Subcutaneous abdominal adipose tissue (tissue), 5 donors: ENCODE results near the gene CEP57.

Experiments
- H3K27ac ChIP-seq: one replicate; pipeline ENCODE4 v1.7.0; 2013; ENCODE audit warnings: low read depth, mild to moderate bottlenecking, inconsistent platforms, low read length, moderate library complexity
- H3K27me3 ChIP-seq, 5 donors: one replicate each; pipeline ENCODE4 v1.7.0; 2013; ENCODE audit warnings: low read length in 5 of 5, inconsistent platforms in 1 of 5; ENCODE audit not compliant: control insufficient read depth in 5 of 5, insufficient read depth in 4 of 5
- H3K36me3 ChIP-seq, 5 donors: one replicate each; pipeline ENCODE4 v1.7.0; 2013; ENCODE audit warnings: low read length in 5 of 5; ENCODE audit not compliant: control insufficient read depth in 5 of 5, insufficient read depth in 5 of 5
- H3K4me1 ChIP-seq, 5 donors: one replicate each; pipeline ENCODE4 v1.7.0; 2013; ENCODE audit warnings: low read length in 5 of 5, mild to moderate bottlenecking in 3 of 5, moderate library complexity in 1 of 5; ENCODE audit not compliant: control insufficient read depth in 5 of 5, insufficient read depth in 5 of 5
- H3K4me3 ChIP-seq, 5 donors: one replicate each; pipeline ENCODE4 v1.7.0; 2013; ENCODE audit warnings: low read length in 5 of 5, low read depth in 1 of 5
- H3K9ac ChIP-seq, 5 donors: one replicate each; pipeline ENCODE4 v1.7.0; 2013; ENCODE audit warnings: low read length in 5 of 5, mild to moderate bottlenecking in 4 of 5, moderate library complexity in 3 of 5
- H3K9me3 ChIP-seq, 5 donors: one replicate each; pipeline ENCODE4 v1.7.0; 2013; ENCODE audit warnings: low read length in 5 of 5; ENCODE audit not compliant: control insufficient read depth in 5 of 5
- donor health status: healthy.
- donor health status: healthy.
- donor health status: healthy.
- donor health status: healthy.
- donor health status: healthy.

CEP57 gene

DNA sequence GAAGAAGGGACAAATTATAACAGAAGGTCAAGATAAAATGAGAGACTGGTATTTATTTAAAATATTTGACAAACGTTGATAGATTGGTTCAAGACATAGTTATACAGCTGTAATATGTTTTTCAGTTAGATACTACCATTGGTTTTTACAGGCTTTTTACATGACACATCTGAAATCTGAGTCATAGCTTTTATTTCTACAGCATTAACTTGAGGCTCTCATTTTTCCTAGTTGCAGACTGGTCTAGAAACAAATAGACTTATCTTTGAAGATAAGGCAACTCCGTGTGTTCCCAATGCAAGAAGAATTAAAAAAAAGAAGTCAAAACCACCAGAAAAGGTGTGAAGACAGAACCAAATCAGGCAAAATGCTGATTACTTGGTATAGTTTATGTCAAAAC, 31.3 kb downstream of the CEP57 start:
- H3K4me1 ChIP-seq = no peaks in the 10 kb centered on the region
- H3K27me3 ChIP-seq = no peaks in the 10 kb centered on the region
- no peak overlapping the region for H3K9ac ChIP-seq
- H3K36me3 ChIP-seq = peaks cover 21 to 41% (median 28%) of the 10 kb centered on the region in 5 donors
- no peak overlapping the region for H3K4me3 ChIP-seq
- H3K27ac ChIP-seq = no peak overlapping the region
- no peaks in the 10 kb centered on the region for H3K9me3 ChIP-seq

DNA sequence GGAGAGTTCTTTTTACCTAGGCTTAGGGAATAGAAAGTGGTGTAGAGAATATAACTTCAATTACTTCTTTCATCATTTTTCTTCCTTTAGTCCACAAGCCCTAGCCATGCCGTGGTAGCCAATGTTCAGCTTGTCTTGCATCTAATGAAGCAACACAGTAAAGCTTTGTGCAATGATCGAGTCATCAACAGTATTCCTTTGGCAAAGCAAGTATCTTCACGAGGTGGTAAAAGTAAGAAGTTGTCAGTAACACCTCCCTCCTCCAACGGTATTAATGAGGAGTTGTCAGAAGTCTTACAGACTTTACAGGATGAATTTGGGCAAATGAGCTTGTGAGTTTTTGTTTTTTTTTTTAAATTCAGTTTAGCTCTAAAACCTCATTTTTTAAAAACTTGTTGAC, 37.4 kb downstream of the CEP57 start:
- peaks cover 26 to 56% (median 44%) of the 10 kb centered on the region in 5 donors for H3K36me3 ChIP-seq

DNA sequence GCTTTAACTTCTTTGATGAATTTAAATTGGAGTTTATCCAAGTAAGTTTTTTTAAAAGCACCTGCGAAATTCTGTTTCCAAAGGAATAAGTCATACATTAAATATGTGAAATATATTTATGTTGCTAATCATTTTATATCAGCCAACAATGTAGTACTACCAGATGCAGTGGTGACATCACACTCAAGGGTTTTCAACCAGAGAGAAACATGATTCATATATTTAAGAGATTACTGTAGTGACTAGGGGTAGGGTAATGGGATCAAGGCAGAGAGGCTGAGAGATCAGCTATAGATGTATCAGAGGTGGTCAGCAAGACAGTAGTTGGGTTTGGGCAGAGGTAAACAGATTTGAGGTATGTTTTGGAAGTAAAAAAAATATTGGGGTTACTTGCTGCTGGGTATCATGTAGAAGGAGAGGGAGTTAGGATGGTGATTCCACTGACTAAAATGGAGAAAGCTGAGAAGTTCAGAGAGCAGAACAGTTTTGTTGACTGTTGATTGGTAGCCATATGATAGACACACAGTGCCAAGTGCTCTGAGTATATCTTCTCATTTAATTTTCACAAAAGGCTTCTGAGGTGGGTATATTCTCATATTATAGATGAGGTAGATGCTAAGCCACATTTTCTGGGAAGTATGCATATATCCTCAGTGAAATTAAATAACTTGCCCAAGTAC, 39.4 kb downstream of the CEP57 start:
- no peak overlapping the region for H3K4me3 ChIP-seq
- no peak overlapping the region for H3K9ac ChIP-seq
- peaks cover 36 to 64% (median 55%) of the 10 kb centered on the region in 5 donors for H3K36me3 ChIP-seq
- no peaks in the 10 kb centered on the region for H3K27me3 ChIP-seq
- no peak overlapping the region for H3K27ac ChIP-seq
- H3K4me1 ChIP-seq = no peaks in the 10 kb centered on the region
- H3K9me3 ChIP-seq = no peaks in the 10 kb centered on the region

More for the DNA sequence above, 37.4 kb downstream of the CEP57 start:
- no peak overlapping the region for H3K9ac ChIP-seq
- no peaks in the 10 kb centered on the region for H3K27me3 ChIP-seq
- no peaks in the 10 kb centered on the region for H3K4me1 ChIP-seq
- no peak overlapping the region for H3K4me3 ChIP-seq
- no peaks in the 10 kb centered on the region for H3K9me3 ChIP-seq
- no peak overlapping the region for H3K27ac ChIP-seq

DNA sequence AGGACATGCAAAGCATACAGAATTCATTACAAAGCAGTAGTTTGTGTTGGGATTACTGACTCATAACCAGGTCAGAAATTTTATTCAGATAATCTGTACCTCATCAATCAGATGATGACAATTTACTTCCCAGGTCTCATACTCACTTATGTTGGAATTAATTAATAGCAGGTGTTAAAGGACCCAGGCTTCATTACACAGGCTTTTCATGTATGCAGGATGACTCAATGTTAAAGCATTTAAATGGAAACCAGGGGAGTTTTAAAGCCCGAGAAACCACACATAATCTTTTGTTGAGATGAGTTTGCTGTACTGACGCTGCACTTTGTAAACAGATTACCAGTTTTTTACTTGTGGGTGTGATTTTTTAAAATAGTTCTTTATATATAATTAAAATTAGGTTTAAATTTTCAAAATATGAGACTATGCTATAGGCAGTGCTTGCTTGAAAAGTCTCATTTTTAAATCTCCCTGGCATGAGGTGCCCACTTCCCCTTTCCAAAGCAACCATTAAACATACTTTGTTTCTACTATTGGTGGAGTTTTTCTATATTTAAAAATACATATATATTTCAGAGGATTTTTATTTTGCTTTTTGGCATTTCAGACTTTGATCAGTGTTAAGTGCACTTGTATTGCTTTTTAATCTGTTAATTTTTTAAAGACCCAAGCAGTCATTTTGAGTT, 41.0 kb downstream of the CEP57 start:
- H3K9me3 ChIP-seq = no peaks in the 10 kb centered on the region
- peaks cover 0 to 4% (median 0%) of the 10 kb centered on the region in 5 donors for H3K4me1 ChIP-seq
- H3K9ac ChIP-seq = no peak overlapping the region
- no peak overlapping the region for H3K4me3 ChIP-seq
- H3K36me3 ChIP-seq = peaks cover 44 to 74% (median 63%) of the 10 kb centered on the region in 5 donors
- no peaks in the 10 kb centered on the region for H3K27me3 ChIP-seq
- H3K27ac ChIP-seq = no peak overlapping the region

DNA sequence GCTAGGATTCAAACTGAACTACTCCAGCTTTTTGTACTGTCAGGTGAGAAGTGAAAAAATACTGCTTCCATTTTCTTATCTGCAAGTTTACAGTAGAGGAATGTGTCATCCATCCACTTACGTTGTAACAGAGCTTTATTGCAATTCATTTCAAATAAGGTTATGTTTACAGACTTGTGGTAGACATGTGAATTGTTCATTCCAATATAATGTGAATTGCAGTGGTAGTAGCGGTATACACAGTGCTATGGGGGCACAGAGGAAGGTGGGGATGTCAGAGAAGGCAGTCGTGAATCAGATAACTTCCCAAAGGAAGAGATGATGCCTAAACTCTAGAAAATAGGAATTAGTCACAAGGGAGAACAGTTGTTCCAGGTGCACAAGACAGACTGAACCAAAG, 42.5 kb downstream of the CEP57 start:
- Histone ChIP-seq H3K27me3 (no peaks in the 10 kb centered on the region), H3K4me1 (peaks cover 0 to 4% (median 0%) of the 10 kb centered on the region in 5 donors), H3K9ac (no peak overlapping the region), H3K27ac (no peak overlapping the region), H3K9me3 (no peaks in the 10 kb centered on the region), H3K4me3 (no peak overlapping the region), H3K36me3 (peaks cover 46 to 74% (median 63%) of the 10 kb centered on the region in 5 donors)

DNA sequence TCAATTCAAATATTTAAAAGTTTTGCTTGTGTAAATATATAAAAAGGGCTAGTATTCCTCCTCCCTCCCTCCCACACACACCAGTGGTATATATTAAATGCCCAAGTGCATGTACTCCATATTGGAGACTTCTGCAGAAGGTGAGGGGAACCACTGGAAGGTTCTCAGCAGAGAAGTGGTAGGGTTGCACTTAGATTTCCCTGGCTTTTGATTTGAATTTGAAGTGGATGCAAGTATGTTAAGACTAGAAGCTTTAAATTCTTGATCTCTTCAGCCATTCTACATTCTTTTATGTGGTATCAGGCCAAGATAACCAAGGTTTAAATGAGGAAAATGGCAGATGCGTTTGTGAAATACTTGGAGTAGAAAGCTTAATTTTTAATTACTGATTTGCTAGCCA, 43.1 kb downstream of the CEP57 start:
- no peak overlapping the region for H3K4me3 ChIP-seq
- H3K27ac ChIP-seq = no peak overlapping the region
- no peaks in the 10 kb centered on the region for H3K9me3 ChIP-seq
- no peak overlapping the region for H3K9ac ChIP-seq
- H3K27me3 ChIP-seq = no peaks in the 10 kb centered on the region
- peaks cover 0 to 4% (median 0%) of the 10 kb centered on the region in 5 donors for H3K4me1 ChIP-seq
- peaks cover 46 to 73% (median 64%) of the 10 kb centered on the region in 5 donors for H3K36me3 ChIP-seq

DNA sequence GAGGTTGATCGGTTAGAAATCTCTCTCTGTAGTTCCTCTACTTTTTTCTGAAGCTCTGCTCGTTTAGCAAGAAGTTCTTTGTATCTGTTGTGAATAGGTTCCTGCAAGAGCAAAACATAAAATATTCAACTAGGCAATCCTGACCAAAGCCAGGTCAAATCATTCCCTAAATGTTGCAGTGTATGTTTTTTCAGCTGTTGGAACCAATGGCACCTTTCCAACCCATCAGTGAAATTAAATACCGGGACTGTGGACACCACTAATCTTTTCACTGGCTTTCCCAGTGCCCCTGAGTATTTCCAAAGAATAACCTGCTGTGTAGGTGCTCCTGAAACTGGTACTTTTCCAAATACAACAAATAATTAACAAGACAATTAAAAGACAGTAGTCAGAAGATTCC, 45.1 kb downstream of the CEP57 start:
- Histone ChIP-seq H3K27ac (no peak overlapping the region), H3K36me3 (peaks cover 45 to 76% (median 58%) of the 10 kb centered on the region in 5 donors), H3K9ac (no peak overlapping the region)

DNA sequence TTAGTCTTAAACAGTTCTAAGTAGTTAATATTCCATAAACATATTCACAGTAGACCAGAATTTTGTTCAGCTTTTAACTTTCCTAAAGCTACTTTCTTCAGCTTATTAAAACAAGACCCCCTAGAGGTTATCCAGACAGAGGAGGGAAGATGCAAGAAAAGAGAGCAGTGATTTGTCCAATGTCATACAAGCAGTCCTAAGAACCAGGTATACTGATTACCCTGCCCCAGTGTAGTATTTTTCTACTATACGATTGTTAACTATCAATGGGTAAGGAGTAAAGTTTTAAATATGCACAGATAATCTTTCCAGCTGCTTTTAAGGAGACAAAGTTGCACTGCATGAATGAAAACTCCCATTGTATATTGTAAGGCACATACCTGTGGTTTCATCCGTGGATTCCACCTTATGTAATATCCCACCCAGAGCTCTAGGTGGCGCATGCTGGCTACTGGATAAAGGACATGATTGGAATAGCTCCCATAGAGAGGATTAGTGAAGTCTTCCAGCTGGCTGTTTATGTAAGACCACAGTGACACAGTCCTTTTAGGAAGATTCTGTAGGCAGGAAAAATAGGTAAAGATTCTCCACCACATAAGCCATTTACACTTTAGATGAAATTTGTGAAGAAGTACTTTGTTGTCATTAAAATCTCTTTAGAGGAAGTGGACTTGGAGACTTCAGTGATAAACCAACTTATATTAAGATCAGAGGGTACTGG, 45.6 kb downstream of the CEP57 start:
- Histone ChIP-seq H3K36me3 (peaks cover 42 to 75% (median 57%) of the 10 kb centered on the region in 5 donors), H3K27ac (peak overlapping the region; percentile 63), H3K4me3 (no peak overlapping the region)

More for the DNA sequence above, 45.1 kb downstream of the CEP57 start:
- H3K4me3 ChIP-seq = no peak overlapping the region
- H3K27me3 ChIP-seq = no peaks in the 10 kb centered on the region
- no peaks in the 10 kb centered on the region for H3K9me3 ChIP-seq
- peaks cover 0 to 4% (median 0%) of the 10 kb centered on the region in 5 donors for H3K4me1 ChIP-seq

DNA sequence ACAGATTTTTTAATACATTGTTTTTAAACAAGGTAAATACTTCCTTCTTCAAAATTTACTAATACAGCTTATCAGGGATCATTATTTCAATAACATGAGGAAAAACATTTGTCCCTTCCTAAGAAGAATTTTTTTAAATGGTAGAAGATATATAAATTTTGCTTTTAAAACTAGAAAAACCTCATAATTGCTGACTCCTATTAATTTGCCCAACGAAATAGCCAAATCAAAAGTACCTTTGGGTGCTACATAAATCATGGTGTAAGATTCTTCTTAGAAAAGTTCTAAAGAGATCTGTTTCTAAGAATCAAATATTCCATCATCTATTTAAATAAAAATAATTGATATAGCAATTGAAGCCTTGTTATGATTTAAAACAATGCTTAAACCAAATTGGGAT, 54.9 kb downstream of the CEP57 start:
- H3K27me3 ChIP-seq = no peaks in the 10 kb centered on the region
- H3K36me3 ChIP-seq = peaks cover 29 to 52% (median 43%) of the 10 kb centered on the region in 5 donors
- H3K9me3 ChIP-seq = no peaks in the 10 kb centered on the region
- H3K4me1 ChIP-seq = peaks cover 0 to 10% (median 5%) of the 10 kb centered on the region in 5 donors
- H3K4me3 ChIP-seq = no peak overlapping the region
- no peak overlapping the region for H3K27ac ChIP-seq
- no peak overlapping the region for H3K9ac ChIP-seq

More for the DNA sequence above, 45.6 kb downstream of the CEP57 start:
- peaks cover 0 to 4% (median 0%) of the 10 kb centered on the region in 5 donors for H3K4me1 ChIP-seq
- H3K27me3 ChIP-seq = no peaks in the 10 kb centered on the region
- H3K9ac ChIP-seq = no peak overlapping the region
- no peaks in the 10 kb centered on the region for H3K9me3 ChIP-seq
